AG09319 (cell line): ENCODE measurements around the gene PDE4B.

Experiments
- DNase-seq: peaks from one replicate; pipeline ENCODE4 v3.0.0-alpha.2; 2010; ENCODE audit warnings: low read depth; ENCODE audit errors: extremely low read depth
- TF ChIP-seq, protein P1 (sequence below): IDR thresholded peaks from 2 replicates; pipeline ENCODE4 v1.5.1; 2011; ENCODE audit warnings: low read depth, mild to moderate bottlenecking, inconsistent platforms, low read length, moderate library complexity

PDE4B gene

DNA sequence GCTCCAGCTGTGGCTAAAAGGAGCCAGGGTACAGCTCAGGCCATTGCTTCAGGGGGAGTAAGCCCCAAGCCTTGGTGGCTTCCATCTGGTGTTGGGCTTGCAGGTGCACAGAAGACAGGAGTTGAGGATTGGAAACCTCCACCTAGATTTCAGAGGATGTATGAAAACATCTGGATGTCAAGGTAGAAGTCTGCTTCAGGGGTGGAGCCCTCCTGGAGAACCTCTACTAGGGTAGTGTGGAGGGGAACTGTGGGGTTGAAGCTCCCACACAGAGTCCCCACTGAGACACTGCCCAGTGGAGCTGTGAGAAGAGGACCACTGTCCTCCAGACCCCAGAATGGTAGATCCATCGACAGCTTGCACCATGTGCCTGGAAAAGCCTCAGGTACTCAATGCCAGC lies 183.0 kb downstream of the PDE4B start:
- no peak for DNase-seq

DNA sequence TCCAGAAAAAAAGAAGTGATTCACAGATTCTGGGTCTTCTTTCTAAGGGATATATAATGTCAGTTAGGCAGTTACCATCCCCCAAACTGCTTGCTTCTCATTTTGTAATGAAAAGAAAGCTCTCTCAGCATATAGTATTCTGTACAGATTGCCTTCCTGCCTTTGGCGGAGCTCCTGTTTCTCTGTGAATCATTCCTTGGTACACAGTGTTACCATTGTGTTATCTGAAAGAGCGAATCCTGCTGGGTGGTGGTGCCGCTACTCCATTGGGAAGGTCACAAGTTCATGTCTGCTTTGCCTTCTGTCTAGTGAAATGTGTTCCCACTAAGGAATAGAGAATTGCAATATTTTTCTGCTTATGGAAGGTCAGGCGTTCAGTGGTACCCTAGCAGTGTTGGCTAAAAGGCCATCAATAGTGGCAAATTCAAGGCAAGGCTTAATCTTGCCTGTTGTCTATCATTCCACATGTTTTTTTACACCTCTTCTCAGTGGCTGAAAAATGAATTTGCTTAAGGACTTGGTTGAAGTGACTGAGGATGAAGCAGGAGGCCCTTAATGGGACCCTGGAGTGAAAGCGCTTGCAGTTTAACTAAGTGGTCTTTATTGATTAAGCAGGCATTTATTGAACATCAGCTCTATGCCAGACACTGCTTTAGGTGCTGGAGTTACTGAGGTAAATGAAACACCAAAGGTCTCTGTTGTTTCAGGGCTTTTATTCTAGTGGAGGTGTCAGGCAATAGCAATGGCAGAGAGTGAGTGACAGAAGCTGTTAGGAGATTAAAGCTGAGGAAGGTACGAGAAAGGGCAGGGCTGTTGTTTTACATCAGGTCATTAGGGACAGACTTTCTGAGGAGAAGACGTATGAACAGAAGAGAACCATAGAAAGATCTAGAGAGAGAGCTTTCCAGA lies 186.7 kb downstream of the PDE4B start:
- TF ChIP-seq, protein P1, sequence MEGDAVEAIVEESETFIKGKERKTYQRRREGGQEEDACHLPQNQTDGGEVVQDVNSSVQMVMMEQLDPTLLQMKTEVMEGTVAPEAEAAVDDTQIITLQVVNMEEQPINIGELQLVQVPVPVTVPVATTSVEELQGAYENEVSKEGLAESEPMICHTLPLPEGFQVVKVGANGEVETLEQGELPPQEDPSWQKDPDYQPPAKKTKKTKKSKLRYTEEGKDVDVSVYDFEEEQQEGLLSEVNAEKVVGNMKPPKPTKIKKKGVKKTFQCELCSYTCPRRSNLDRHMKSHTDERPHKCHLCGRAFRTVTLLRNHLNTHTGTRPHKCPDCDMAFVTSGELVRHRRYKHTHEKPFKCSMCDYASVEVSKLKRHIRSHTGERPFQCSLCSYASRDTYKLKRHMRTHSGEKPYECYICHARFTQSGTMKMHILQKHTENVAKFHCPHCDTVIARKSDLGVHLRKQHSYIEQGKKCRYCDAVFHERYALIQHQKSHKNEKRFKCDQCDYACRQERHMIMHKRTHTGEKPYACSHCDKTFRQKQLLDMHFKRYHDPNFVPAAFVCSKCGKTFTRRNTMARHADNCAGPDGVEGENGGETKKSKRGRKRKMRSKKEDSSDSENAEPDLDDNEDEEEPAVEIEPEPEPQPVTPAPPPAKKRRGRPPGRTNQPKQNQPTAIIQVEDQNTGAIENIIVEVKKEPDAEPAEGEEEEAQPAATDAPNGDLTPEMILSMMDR: no peak
- DNase-seq: no peak

More for the DNA sequence above, 183.0 kb downstream of the PDE4B start:
- TF ChIP-seq, protein P1: no peak

DNA sequence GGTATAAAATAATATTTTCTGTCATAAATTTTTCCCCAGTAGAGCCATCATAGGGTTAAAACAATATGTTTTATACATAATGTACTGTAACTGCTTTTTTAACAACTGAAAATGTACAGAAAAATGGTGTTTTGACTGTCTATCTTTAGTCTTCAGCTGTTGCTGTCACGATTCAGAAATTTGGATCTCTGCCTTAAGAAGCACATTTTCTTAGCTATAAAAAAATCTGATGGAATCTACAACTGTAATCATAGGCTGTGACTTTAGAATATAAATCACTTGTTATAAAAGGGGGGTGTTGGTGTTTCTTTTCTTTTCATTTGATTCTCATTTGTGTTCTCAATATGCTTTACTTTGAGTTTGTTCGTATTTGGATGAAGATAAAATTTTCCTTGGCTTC lies 187.5 kb downstream of the PDE4B start:
- TF ChIP-seq, protein P1: no peak
- no peak for DNase-seq

DNA sequence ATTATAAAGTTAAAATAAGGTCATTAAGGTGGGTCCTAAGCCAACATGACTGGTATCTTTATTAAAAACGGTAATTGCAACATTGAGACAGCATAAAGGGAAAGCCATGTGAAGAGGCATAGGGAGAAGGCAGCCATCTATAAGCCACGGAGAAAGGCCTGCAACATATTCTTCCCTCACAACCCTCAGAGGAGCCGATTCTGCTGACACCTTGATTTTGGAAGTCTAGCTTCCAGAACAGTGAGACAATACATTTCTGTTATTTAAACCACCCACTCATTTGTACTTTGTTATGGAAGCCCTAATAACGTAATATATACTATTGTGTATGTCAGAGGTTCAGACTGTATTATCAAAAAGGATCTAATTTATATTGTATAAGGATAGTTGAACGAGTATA lies 190.8 kb downstream of the PDE4B start:
- TF ChIP-seq, protein P1: no peak
- no peak for DNase-seq

DNA sequence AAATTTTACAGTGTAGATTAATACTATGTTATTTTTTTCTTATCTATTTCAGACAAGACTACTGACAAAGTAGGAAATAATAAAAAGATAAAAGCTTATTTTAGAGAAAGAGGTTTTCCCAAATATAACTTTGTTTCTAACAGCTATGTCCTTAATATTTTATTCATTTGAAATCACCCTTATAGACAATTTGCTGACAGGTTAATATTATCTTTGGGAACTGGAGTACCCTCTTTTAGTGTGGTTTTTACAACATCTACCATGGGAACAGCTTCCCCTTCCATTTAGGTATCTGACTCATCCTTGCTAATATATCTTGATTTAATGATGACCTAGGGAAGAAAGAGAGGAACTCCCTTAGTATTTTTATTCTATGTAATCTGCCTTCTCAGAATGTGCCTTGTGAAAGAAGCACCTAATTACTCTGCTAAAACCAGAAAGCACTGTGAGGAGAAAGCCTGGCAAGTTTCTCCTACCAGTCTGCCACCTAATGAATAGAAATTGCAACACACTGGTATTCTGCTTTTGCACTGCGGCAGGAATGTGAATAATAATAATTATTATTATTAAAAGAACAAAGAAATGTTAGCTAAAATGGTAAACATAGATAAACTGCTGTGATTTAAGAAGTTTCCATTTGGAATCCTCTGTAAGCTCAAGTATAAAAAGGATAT lies 192.8 kb downstream of the PDE4B start:
- no peak for DNase-seq
- TF ChIP-seq, protein P1: no peak

DNA sequence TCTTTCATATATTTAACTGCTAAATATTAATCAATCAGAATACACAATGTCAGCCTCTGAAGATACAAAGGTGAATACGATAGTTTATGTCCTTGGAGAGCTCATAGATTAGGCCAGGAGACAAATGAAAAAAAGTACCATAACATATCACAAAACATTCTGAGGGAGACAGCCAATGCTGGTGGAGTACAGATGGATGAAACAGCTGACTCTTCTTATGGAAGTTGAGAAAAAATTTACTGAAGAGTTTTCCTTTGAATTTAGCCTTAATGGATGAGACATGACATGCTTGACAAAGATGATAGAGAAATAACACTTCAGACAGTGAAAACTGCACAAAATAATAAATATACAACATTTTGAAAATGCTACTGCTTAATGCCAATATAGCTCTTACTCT lies 193.5 kb downstream of the PDE4B start:
- DNase-seq: no peak
- TF ChIP-seq, protein P1: no peak

DNA sequence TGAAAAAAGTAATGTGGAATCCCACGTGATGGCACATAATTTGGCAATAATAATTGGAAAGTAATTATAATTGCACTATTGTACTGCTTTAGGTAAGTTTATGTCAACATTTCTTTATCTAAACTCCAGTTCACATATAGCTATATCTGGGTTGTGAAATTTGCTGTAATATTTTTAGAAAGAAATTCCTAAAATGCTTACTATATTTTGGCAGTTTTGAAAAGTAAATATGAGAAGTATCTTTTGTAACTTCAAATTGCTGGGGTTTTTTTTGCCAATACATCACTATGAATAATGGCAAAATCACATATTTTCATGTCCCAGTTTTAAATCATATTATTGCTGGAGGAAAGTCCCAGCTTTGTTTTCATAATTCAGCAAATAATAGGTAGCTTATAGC lies 197.5 kb downstream of the PDE4B start:
- DNase-seq: no peak
- TF ChIP-seq, protein P1: no peak
